ENCODE data around the gene SKAP2.

The SKAP2 gene

GRCh38 chr7:26794541-26794940 is 69.8 kb downstream of the SKAP2 start:
- no peak for DNase-seq (ENCODE audit: low read depth)
- TF ChIP-seq CTCF (IDR thresholded peaks at IDR 0.05; ENCODE audit: low read depth, low read length, missing control alignments), result no peak
- no peak overlapping the region for H3K4me3 ChIP-seq (ENCODE audit: low read depth, low read length)

- no peak overlapping the region for H3K4me3 ChIP-seq (ENCODE audit: low read depth, low read length)
- TF ChIP-seq CTCF (IDR thresholded peaks at IDR 0.05; ENCODE audit: low read depth, low read length, missing control alignments), result no peak
- DNase-seq (ENCODE audit: low read depth), result no peak
Observed at GRCh38 chr7:26792576-26792975, 71.8 kb downstream of the SKAP2 start.

GRCh38 chr7:26792006-26792405 is 72.4 kb downstream of the SKAP2 start:
- H3K4me3 ChIP-seq (ENCODE audit: low read depth, low read length), result no peak overlapping the region
- no peak for TF ChIP-seq CTCF (IDR thresholded peaks at IDR 0.05; ENCODE audit: low read depth, low read length, missing control alignments)
- no peak for DNase-seq (ENCODE audit: low read depth)

GRCh38 chr7:26789481-26790184 is 74.8 kb downstream of the SKAP2 start:
- no peak for DNase-seq (ENCODE audit: low read depth)
- TF ChIP-seq CTCF (IDR thresholded peaks at IDR 0.05; ENCODE audit: low read depth, low read length, missing control alignments), result no peak
- no peak overlapping the region for H3K4me3 ChIP-seq (ENCODE audit: low read depth, low read length)

GRCh38 chr7:26787701-26788100 is 76.7 kb downstream of the SKAP2 start:
- DNase-seq (ENCODE audit: low read depth), result no peak
- H3K4me3 ChIP-seq (ENCODE audit: low read depth, low read length), result no peak overlapping the region
- TF ChIP-seq CTCF (IDR thresholded peaks at IDR 0.05; ENCODE audit: low read depth, low read length, missing control alignments), result no peak

GRCh38 chr7:26784118-26784517 is 80.3 kb downstream of the SKAP2 start:
- no peak for TF ChIP-seq CTCF (IDR thresholded peaks at IDR 0.05; ENCODE audit: low read depth, low read length, missing control alignments)
- DNase-seq (ENCODE audit: low read depth), result no peak
- H3K4me3 ChIP-seq (ENCODE audit: low read depth, low read length), result no peak overlapping the region

- no peak overlapping the region for H3K4me3 ChIP-seq (ENCODE audit: low read depth, low read length)
- TF ChIP-seq CTCF (IDR thresholded peaks at IDR 0.05; ENCODE audit: low read depth, low read length, missing control alignments), result no peak
- DNase-seq (ENCODE audit: low read depth), result no peak
Observed at GRCh38 chr7:26782501-26782900, 81.9 kb downstream of the SKAP2 start.

All from GM12864 (cell line).